SU-DHL-6 (cell line): Measurements from ENCODE around the gene INTS1.

Source experiments
- H2AFZ ChIP-seq: fragments of 200-600 bp; sonication (generic); 2 replicates; pipeline ENCODE4 v1.6.1; 2014; ENCODE audit warnings: low read depth, mild to moderate bottlenecking, moderate library complexity, mixed read lengths, antibody characterized with exemption, low read length; ENCODE audit not compliant: severe bottlenecking
- H3F3A ChIP-seq: fragments of 200-600 bp; shearing (Covaris generic); 2 replicates; pipeline ENCODE4 v1.6.0; 2016; ENCODE audit warnings: antibody characterized with exemption, mild to moderate bottlenecking; ENCODE audit not compliant: insufficient read depth
- H3K27ac ChIP-seq: fragments of 200-600 bp; sonication (generic); 2 replicates; pipeline ENCODE4 v1.5.1; 2016; ENCODE audit warnings: low read depth, mild to moderate bottlenecking, low read length, moderate library complexity, mixed read lengths
- H3K27me3 ChIP-seq: fragments of 200-600 bp; sonication (generic), shearing (Covaris generic); 2 replicates; pipeline ENCODE4 v1.6.0; 2014; ENCODE audit warnings: mild to moderate bottlenecking, low read length
- H3K36me3 ChIP-seq: fragments of 200-600 bp; sonication (generic); 2 replicates; pipeline ENCODE4 v1.6.1; 2014; ENCODE audit warnings: mild to moderate bottlenecking, low read length, mixed read lengths
- H3K4me2 ChIP-seq: fragments of 300-600, 200-600 bp; shearing (Covaris generic), sonication (generic); 2 replicates; pipeline ENCODE4 v1.6.0; 2014; ENCODE audit warnings: low read length, low read depth, mild to moderate bottlenecking; ENCODE audit not compliant: poor library complexity, severe bottlenecking
- H3K4me3 ChIP-seq: fragments of 200-600 bp; sonication (generic); 2 replicates; pipeline ENCODE4 v1.5.1; 2014; ENCODE audit warnings: antibody characterized with exemption, low read length, mild to moderate bottlenecking, mixed read lengths; ENCODE audit not compliant: insufficient read depth, poor library complexity, severe bottlenecking
- H3K79me2 ChIP-seq: fragments of 200-600 bp; sonication (generic); 2 replicates; pipeline ENCODE4 v1.6.1; 2014; ENCODE audit warnings: mild to moderate bottlenecking, low read length, moderate library complexity; ENCODE audit not compliant: insufficient read depth
- H3K9ac ChIP-seq: fragments of 200-600 bp; sonication (generic); 2 replicates; pipeline ENCODE4 v1.7.0; 2014; ENCODE audit warnings: mild to moderate bottlenecking, low read length
- H3K9me2 ChIP-seq: fragments of 200-600 bp; sonication (generic); replicated peaks from 2 replicates; pipeline ENCODE4 v1.6.1; 2014; ENCODE audit warnings: low read length; ENCODE audit not compliant: insufficient read depth
- H3K9me3 ChIP-seq: fragments of 200-600 bp; sonication (generic); 2 replicates; pipeline ENCODE4 v1.6.1; 2014; ENCODE audit warnings: low read length, mixed read lengths; ENCODE audit not compliant: insufficient read depth
- H4K20me1 ChIP-seq: fragments of 200-600 bp; sonication (generic); 2 replicates; pipeline ENCODE4 v1.6.1; 2014; ENCODE audit warnings: low read depth, mild to moderate bottlenecking, antibody characterized with exemption, low read length, moderate library complexity, mixed read lengths
- EZH2phosphoT487 ChIP-seq: fragments of 200-600 bp; sonication (generic), shearing (Covaris generic); conservative IDR thresholded peaks from 2 replicates; pipeline ENCODE4 v1.6.1; 2018; ENCODE audit warnings: mild to moderate bottlenecking, antibody characterized with exemption, low read length, moderate library complexity, mixed read lengths
- TF ChIP-seq, protein P1 (sequence below): fragments of 200-600 bp; sonication (generic); IDR thresholded peaks from one replicate; pipeline ENCODE4 v1.5.1; 2017; ENCODE audit warnings: antibody characterized with exemption, mild to moderate bottlenecking, low read length, moderate library complexity; ENCODE audit not compliant: insufficient read depth, poor library complexity, severe bottlenecking

The INTS1 gene

DNA sequence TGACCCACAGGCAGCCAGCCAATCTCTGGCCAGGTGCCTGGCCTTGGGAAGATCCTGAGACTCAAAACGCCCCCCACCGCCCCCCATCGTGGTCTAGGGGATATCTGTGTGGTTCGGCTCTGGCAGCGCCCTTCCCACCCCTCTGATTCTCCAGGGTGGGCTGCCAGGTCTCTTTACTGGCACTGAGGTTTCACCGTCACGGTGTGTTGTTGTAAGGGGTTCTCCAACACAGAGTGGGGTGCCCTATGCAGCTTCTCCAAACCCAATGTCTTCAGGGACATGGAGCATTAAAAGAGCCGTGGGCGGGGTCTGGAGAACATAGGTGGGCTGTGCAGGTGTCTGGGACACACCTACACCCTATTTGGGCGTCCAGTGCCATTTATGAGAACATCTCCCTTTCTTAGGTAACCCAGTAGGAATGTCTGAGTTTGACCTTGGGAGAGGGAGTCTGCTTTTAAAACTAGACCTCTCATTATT lies 27.8 kb upstream of the INTS1 start:
- H3K4me3 ChIP-seq, result peak overlapping the region; percentile 72
- no peaks in the 10 kb centered on the region for H3K27me3 ChIP-seq
- peak overlapping the region; percentile 52 for H3K27ac ChIP-seq
- no peaks in the 10 kb centered on the region for H3K9me3 ChIP-seq
- H3K79me2 ChIP-seq, result peaks cover 59% of the 10 kb centered on the region
- 0 out of 2 replicates have a peak, but pooled peaks cover 5% of the 10 kb centered on the region for H3F3A ChIP-seq
- no peaks in the 10 kb centered on the region for H3K36me3 ChIP-seq
- H3K9ac ChIP-seq, result peak overlapping the region; percentile 78
- no peaks in the 10 kb centered on the region for H3K9me2 ChIP-seq
- TF ChIP-seq, protein P1, sequence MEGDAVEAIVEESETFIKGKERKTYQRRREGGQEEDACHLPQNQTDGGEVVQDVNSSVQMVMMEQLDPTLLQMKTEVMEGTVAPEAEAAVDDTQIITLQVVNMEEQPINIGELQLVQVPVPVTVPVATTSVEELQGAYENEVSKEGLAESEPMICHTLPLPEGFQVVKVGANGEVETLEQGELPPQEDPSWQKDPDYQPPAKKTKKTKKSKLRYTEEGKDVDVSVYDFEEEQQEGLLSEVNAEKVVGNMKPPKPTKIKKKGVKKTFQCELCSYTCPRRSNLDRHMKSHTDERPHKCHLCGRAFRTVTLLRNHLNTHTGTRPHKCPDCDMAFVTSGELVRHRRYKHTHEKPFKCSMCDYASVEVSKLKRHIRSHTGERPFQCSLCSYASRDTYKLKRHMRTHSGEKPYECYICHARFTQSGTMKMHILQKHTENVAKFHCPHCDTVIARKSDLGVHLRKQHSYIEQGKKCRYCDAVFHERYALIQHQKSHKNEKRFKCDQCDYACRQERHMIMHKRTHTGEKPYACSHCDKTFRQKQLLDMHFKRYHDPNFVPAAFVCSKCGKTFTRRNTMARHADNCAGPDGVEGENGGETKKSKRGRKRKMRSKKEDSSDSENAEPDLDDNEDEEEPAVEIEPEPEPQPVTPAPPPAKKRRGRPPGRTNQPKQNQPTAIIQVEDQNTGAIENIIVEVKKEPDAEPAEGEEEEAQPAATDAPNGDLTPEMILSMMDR, result no peak
- TF ChIP-seq EZH2phosphoT487, result no peak
- peaks cover 5% of the 10 kb centered on the region; the same call in 1 of the 2 replicates for H4K20me1 ChIP-seq
- no peak overlapping the region for H2AFZ ChIP-seq
- peak overlapping the region; percentile 71 for H3K4me2 ChIP-seq

DNA sequence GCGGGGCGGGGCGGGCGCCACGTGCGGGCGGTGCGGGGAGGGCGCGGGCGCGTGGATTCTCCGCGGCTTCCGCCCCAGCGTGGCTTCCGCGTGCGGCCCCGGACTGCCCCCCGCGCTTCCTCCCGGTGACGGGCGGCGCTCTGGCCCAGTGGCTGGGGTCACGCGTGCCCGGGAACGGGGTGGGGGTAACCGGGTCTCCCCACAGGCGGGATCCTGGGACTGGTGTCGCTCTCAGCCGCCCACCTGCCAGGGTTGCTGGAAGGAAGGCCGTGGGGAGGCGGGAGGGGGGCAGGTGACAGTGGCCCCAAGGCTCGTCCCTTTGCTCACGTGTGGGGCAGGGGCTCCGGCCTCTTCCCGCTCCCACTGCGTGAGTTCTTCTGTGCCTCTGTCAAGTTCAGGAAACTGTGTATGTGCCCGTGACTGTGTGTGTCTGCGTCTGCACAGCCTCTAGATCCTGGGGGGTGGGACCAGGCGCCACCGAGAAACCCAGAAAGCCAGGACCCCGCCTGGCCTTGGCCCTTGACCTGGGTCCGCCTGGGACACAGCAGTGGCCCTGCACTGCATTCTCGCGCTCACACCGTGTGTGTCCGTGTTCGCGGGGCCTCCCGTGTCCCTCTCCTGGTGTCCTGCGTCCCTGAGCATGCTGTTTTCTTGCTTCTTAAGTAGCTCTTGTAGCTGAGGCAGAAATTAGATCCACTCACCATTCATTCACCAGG lies 27.2 kb upstream of the INTS1 start:
- peaks cover 2% of the 10 kb centered on the region; the same call in 1 of the 2 replicates for H4K20me1 ChIP-seq

DNA sequence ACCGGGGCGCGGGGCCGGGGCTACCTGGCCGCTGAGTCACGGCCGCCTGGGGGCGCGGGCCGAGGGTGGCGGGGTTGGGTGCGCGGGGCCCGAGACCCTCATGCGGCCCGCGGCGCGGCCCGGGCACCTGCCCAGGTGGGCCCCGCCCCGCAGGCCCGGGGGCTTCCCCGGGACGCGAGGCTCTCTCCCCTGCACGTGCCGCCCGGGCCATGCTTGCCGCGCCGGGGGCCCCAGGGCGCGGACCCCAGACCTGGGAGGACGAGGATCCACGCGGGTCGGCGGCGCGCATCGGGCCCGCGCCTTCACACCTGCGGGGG lies 26.7 kb upstream of the INTS1 start:
- Histone ChIP-seq H3K4me2 (peak overlapping the region; percentile 71), H3K9me2 (no peaks in the 10 kb centered on the region), H3K4me3 (peak overlapping the region; percentile 72), H4K20me1 (no peaks in the 10 kb centered on the region), H3K9ac (peak overlapping the region; percentile 78), H2AFZ (no peak overlapping the region), H3K36me3 (no peaks in the 10 kb centered on the region), H3K27ac (peak overlapping the region; percentile 52; the same call in 1 of the 2 replicates), H3K27me3 (no peaks in the 10 kb centered on the region), H3K79me2 (peaks cover 48% of the 10 kb centered on the region), H3F3A (0 out of 2 replicates have a peak, but pooled peaks cover 5% of the 10 kb centered on the region), H3K9me3 (no peaks in the 10 kb centered on the region)
- TF ChIP-seq, protein P1, result no peak
- no peak for TF ChIP-seq EZH2phosphoT487

More for the DNA sequence above, 27.2 kb upstream of the INTS1 start:
- peak overlapping the region; percentile 72 for H3K4me3 ChIP-seq
- H3F3A ChIP-seq, result 0 out of 2 replicates have a peak, but pooled peaks cover 5% of the 10 kb centered on the region
- H3K79me2 ChIP-seq, result peaks cover 53% of the 10 kb centered on the region
- H3K27ac ChIP-seq, result peak overlapping the region; percentile 52
- H3K27me3 ChIP-seq, result no peaks in the 10 kb centered on the region
- H3K9ac ChIP-seq, result peak overlapping the region; percentile 78
- no peak overlapping the region for H2AFZ ChIP-seq
- H3K9me2 ChIP-seq, result no peaks in the 10 kb centered on the region
- H3K9me3 ChIP-seq, result no peaks in the 10 kb centered on the region
- peak overlapping the region; percentile 71 for H3K4me2 ChIP-seq
- H3K36me3 ChIP-seq, result no peaks in the 10 kb centered on the region
- TF ChIP-seq EZH2phosphoT487, result no peak
- TF ChIP-seq, protein P1, result no peak
